ENCODE results near the gene CA10.

GRCh38 chr17:51610834-51611233, 547.7 kb downstream of the CA10 start:
- TF ChIP-seq, protein P1, sequence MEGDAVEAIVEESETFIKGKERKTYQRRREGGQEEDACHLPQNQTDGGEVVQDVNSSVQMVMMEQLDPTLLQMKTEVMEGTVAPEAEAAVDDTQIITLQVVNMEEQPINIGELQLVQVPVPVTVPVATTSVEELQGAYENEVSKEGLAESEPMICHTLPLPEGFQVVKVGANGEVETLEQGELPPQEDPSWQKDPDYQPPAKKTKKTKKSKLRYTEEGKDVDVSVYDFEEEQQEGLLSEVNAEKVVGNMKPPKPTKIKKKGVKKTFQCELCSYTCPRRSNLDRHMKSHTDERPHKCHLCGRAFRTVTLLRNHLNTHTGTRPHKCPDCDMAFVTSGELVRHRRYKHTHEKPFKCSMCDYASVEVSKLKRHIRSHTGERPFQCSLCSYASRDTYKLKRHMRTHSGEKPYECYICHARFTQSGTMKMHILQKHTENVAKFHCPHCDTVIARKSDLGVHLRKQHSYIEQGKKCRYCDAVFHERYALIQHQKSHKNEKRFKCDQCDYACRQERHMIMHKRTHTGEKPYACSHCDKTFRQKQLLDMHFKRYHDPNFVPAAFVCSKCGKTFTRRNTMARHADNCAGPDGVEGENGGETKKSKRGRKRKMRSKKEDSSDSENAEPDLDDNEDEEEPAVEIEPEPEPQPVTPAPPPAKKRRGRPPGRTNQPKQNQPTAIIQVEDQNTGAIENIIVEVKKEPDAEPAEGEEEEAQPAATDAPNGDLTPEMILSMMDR (IDR thresholded peaks at IDR 0.05): no peak
- no peak for TF ChIP-seq POLR2A (IDR thresholded peaks at IDR 0.05)
- no peak for TF ChIP-seq POLR2AphosphoS5 (IDR thresholded peaks at IDR 0.05)
- TF ChIP-seq EP300 (IDR thresholded peaks at IDR 0.05): no peak
